HEK293T (cell line): ENCODE data around the gene IRF2BPL.

ENCODE experiments used
- CTCF ChIA-PET: fragments of 350-600 bp; formaldehyde crosslinking; extraction: SDS; loops from one replicate; lab custom pipeline; 2021; ENCODE audit warnings: antibody characterized with exemption, inconsistent platforms; lab: Yijun Ruan, JAX
- POLR2A ChIA-PET: fragments of 350-600 bp; formaldehyde crosslinking; extraction: SDS; loops from one replicate; lab custom pipeline; 2020; ENCODE audit warnings: antibody characterized with exemption, inconsistent platforms; lab: Yijun Ruan, JAX
- DNase-seq: peaks from one replicate; pipeline ENCODE4 v3.0.0; 2012; ENCODE audit warnings: mixed read lengths; ENCODE audit errors: extremely low spot score
- ARNT ChIP-seq: fragments of 450-650 bp; IDR thresholded peaks from 2 replicates; pipeline ENCODE4 v1.6.1; 2017; ENCODE audit warnings: mild to moderate bottlenecking
- BHLHE40 ChIP-seq: fragments of 450-650 bp; IDR thresholded peaks from 2 replicates; pipeline ENCODE4 v1.6.1; 2016; ENCODE audit warnings: mild to moderate bottlenecking, moderate library complexity, borderline replicate concordance
- CTBP1 ChIP-seq: fragments of 450-650 bp; IDR thresholded peaks from 2 replicates; pipeline ENCODE4 v1.6.1; 2016; ENCODE audit warnings: borderline replicate concordance
- ELF4 ChIP-seq: fragments of 450-650 bp; IDR thresholded peaks from 2 replicates; pipeline ENCODE4 v1.6.1; 2017; ENCODE audit warnings: antibody characterized with exemption
- FOXA1 ChIP-seq: fragments of 450-650 bp; IDR thresholded peaks from 2 replicates; pipeline ENCODE4 v1.6.1; 2016; ENCODE audit warnings: mild to moderate bottlenecking
- FOXK2 ChIP-seq: fragments of 450-650 bp; IDR thresholded peaks from 2 replicates; pipeline ENCODE4 v1.6.1; 2016; ENCODE audit warnings: mild to moderate bottlenecking
- FOXM1 ChIP-seq: fragments of 450-650 bp; IDR thresholded peaks from 2 replicates; pipeline ENCODE4 v1.6.1; 2017; ENCODE audit warnings: mild to moderate bottlenecking, borderline replicate concordance
- HDGF ChIP-seq: fragments of 450-650 bp; IDR thresholded peaks from 2 replicates; pipeline ENCODE4 v1.6.1; 2017; ENCODE audit warnings: antibody characterized with exemption, borderline replicate concordance
- L3MBTL2 ChIP-seq: fragments of 450-650 bp; conservative IDR thresholded peaks from 2 replicates; pipeline ENCODE4 v1.6.1; 2016; ENCODE audit warnings: mild to moderate bottlenecking
- LEF1 ChIP-seq: fragments of 450-650 bp; IDR thresholded peaks from 2 replicates; pipeline ENCODE4 v1.6.1; 2017; ENCODE audit warnings: mild to moderate bottlenecking, borderline replicate concordance
- NFRKB ChIP-seq: fragments of 450-650 bp; IDR thresholded peaks from 2 replicates; pipeline ENCODE4 v1.6.1; 2016; ENCODE audit warnings: mild to moderate bottlenecking, moderate library complexity
- PKNOX1 ChIP-seq: fragments of 450-650 bp; IDR thresholded peaks from 2 replicates; pipeline ENCODE4 v1.6.1; 2016
- SP1 ChIP-seq: fragments of 450-650 bp; IDR thresholded peaks from 2 replicates; pipeline ENCODE4 v1.6.1; 2017
- SUZ12 ChIP-seq: fragments of 450-650 bp; IDR thresholded peaks from 2 replicates; pipeline ENCODE4 v1.6.1; 2016; ENCODE audit warnings: mild to moderate bottlenecking
- TARDBP ChIP-seq: fragments of 450-650 bp; IDR thresholded peaks from 2 replicates; pipeline ENCODE4 v1.6.1; 2016
- ZNF384 ChIP-seq: fragments of 450-650 bp; IDR thresholded peaks from 2 replicates; pipeline ENCODE4 v1.6.1; 2016

IRF2BPL gene

GRCh38 chr14:77063571-77064171, 35.2 kb upstream of the IRF2BPL start:
- TF ChIP-seq SP1 (no peak), TARDBP (no peak), L3MBTL2 (no peak), BHLHE40 (no peak), NFRKB (no peak), ELF4 (no peak), PKNOX1 (no peak), FOXM1 (no peak), HDGF (no peak), SUZ12 (no peak), FOXK2 (no peak), ZNF384 (no peak), LEF1 (no peak)
- POLR2A ChIA-PET, result interaction anchor here (1.1 kb wide), 1 partner anchor 252 kb away, joined by 3 read pairs; no protein-coding TSS in a partner anchor
- no peak for DNase-seq
- CTCF ChIA-PET, result interaction anchor here (0.7 to 4.9 kb wide), 7 partner anchors 10 to 192 kb away, joined by 3 to 30 read pairs (median 5); no protein-coding TSS in a partner anchor

- TF ChIP-seq L3MBTL2, result no peak
- no peak for TF ChIP-seq ARNT
- TF ChIP-seq NFRKB, result no peak
- no peak for TF ChIP-seq HDGF
- TF ChIP-seq LEF1, result no peak
- TF ChIP-seq FOXA1, result no peak
- no peak for TF ChIP-seq FOXM1
- no peak for TF ChIP-seq SUZ12
- TF ChIP-seq PKNOX1, result no peak
- no peak for TF ChIP-seq ELF4
- no peak for TF ChIP-seq BHLHE40
- no peak for TF ChIP-seq CTBP1
- no peak for TF ChIP-seq FOXK2
- TF ChIP-seq ZNF384, result no peak
- TF ChIP-seq SP1, result no peak
- no peak for TF ChIP-seq TARDBP
- POLR2A ChIA-PET, result no interaction called here
- CTCF ChIA-PET, result interaction anchor here (2.3 to 4.9 kb wide), 2 partner anchors 9 to 186 kb away, joined by 9 to 30 read pairs; no protein-coding TSS in a partner anchor
- DNase-seq, result no peak
These were observed 33.8 kb upstream of the IRF2BPL start for GRCh38 chr14:77062261-77062660.

- ChIA-PET CTCF (interaction anchor here (2.3 to 4.9 kb wide), 3 partner anchors 8 to 186 kb away, joined by 9 to 30 read pairs (median 15); no protein-coding TSS in a partner anchor), POLR2A (no interaction called here)
- TF ChIP-seq ZNF384, result no peak
- no peak for TF ChIP-seq SUZ12
- no peak for TF ChIP-seq TARDBP
- no peak for DNase-seq
These were observed 33.2 kb upstream of the IRF2BPL start for GRCh38 chr14:77061630-77062257.

- DNase-seq, result peak; percentile 71
- ChIA-PET CTCF (interaction anchor here (0.7 to 3.1 kb wide), 10 partner anchors 9 to 187 kb away, joined by 3 to 15 read pairs (median 4); no protein-coding TSS in a partner anchor), POLR2A (interaction anchor here (0.7 to 1.0 kb wide), 4 partner anchors 17 to 185 kb away, joined by 3 to 5 read pairs (median 4); partner anchors contain the start of gene IRF2BPL)
- TF ChIP-seq L3MBTL2, result peak; percentile 42
- TF ChIP-seq ARNT, result no peak
These were observed 30.9 kb upstream of the IRF2BPL start for GRCh38 chr14:77059276-77059915.

GRCh38 chr14:77058785-77059184, 30.3 kb upstream of the IRF2BPL start:
- TF ChIP-seq BHLHE40 (no peak), FOXK2 (no peak), PKNOX1 (no peak), ELF4 (no peak), LEF1 (no peak), SUZ12 (no peak), NFRKB (no peak), FOXA1 (no peak), CTBP1 (no peak), HDGF (no peak), L3MBTL2 (no peak), SP1 (no peak), ZNF384 (no peak), TARDBP (no peak), ARNT (no peak)

GRCh38 chr14:77058117-77058516, 29.6 kb upstream of the IRF2BPL start:
- POLR2A ChIA-PET, result no interaction called here
- no peak for DNase-seq
- TF ChIP-seq FOXM1 (no peak), ARNT (no peak), CTBP1 (no peak), ZNF384 (no peak), FOXK2 (no peak), LEF1 (no peak), NFRKB (no peak), TARDBP (no peak), L3MBTL2 (no peak), HDGF (no peak)
- CTCF ChIA-PET, result interaction anchor here (3.0 to 3.1 kb wide), 3 partner anchors 10 to 182 kb away, joined by 12 to 15 read pairs (median 12); no protein-coding TSS in a partner anchor

More at GRCh38 chr14:77058785-77059184, 30.3 kb upstream of the IRF2BPL start:
- DNase-seq, result no peak
- CTCF ChIA-PET, result interaction anchor here (0.7 to 3.1 kb wide), 7 partner anchors 10 to 182 kb away, joined by 3 to 15 read pairs (median 12); no protein-coding TSS in a partner anchor
- POLR2A ChIA-PET, result interaction anchor here (0.8 to 1.0 kb wide), 2 partner anchors 31 to 97 kb away, joined by 4 to 5 read pairs; partner anchors contain the start of gene IRF2BPL
